A549 (cell line): ENCODE results near the gene NR1D1. TPM values are rescaled to one million over a fixed set of nuclear protein-coding genes. Genes with fewer than 3 reads are reported as not detected.

ENCODE experiments used
- ATAC-seq, 2 experiments: fragments of 200-7000 bp in 1 of 2; fragments of >200 bp in 1 of 2; cut with Nextera tagmentation in 1 of 2; cut with Tn5 transposase in 1 of 2; 3 replicates each; pipeline versions ENCODE4 v1.8.0 to v1.9.1; 2018 to 2020; ENCODE audit warnings: mild to moderate bottlenecking in 1 of 2, moderate library complexity in 1 of 2
- CTCF ChIA-PET: fragments of 300-600 bp; sonication (Branson Sonifier 250); formaldehyde crosslinking; extraction: SDS; loops from one replicate; lab custom pipeline; 2021; ENCODE audit warnings: antibody characterized with exemption, inconsistent platforms; lab: Yijun Ruan, JAX
- POLR2A ChIA-PET: fragments of 350-600 bp; formaldehyde crosslinking; extraction: SDS; loops from one replicate; lab custom pipeline; 2021; ENCODE audit warnings: antibody characterized with exemption, inconsistent platforms; lab: Yijun Ruan, JAX
- DNase-seq, 2 experiments: peaks; one replicate each; pipeline versions ENCODE4 v3.0.0 to v3.0.0-alpha.2; 2011 to 2016; ENCODE audit warnings: low read depth in 1 of 2, low spot score in 1 of 2
- FAIRE-seq: peaks from 2 replicates; lab custom pipeline; 2011; peaks lifted over from hg19 to GRCh38; lab: Jason Lieb, UNC
- H3K27ac ChIP-seq, 2 experiments: fragments of >200 bp; sonication (Bioruptor Twin); formaldehyde crosslinking; 3 replicates each; pipeline ENCODE4 v1.5.1; 2016 to 2017
- H3K4me1 ChIP-seq: fragments of >200 bp; sonication (Bioruptor Twin); formaldehyde crosslinking; 3 replicates; pipeline ENCODE4 v1.6.1; 2016
- H3K4me2 ChIP-seq: fragments of >200 bp; sonication (Bioruptor Twin); formaldehyde crosslinking; 3 replicates; pipeline ENCODE4 v1.6.1; 2016
- H3K4me3 ChIP-seq: fragments of >200 bp; sonication (Bioruptor Twin); formaldehyde crosslinking; 3 replicates; pipeline ENCODE4 v1.5.1; 2016
- H3K9me3 ChIP-seq: fragments of >200 bp; sonication (Bioruptor Twin); formaldehyde crosslinking; 3 replicates; pipeline ENCODE4 v1.6.1; 2016
- CHD2 ChIP-seq: fragments of 150-350 bp; IDR thresholded peaks from 2 replicates; pipeline ENCODE4 v1.6.1; 2014; ENCODE audit warnings: low read length; ENCODE audit not compliant: partially characterized antibody
- CHD4 ChIP-seq: fragments of 200-600 bp; sonication (generic); IDR thresholded peaks from 2 replicates; pipeline ENCODE4 v1.6.1; 2016; ENCODE audit warnings: antibody characterized with exemption, mild to moderate bottlenecking, borderline replicate concordance
- CTCF ChIP-seq: fragments of >200 bp; sonication (Bioruptor Twin); formaldehyde crosslinking; IDR thresholded peaks from 3 replicates; pipeline ENCODE4 v1.5.1; 2016
- E2F6 ChIP-seq: IDR thresholded peaks from 2 replicates; pipeline ENCODE4 v1.6.1; 2012; ENCODE audit warnings: low read depth, borderline replicate concordance
- ESRRA ChIP-seq: fragments of 150-350 bp; IDR thresholded peaks from 2 replicates; pipeline ENCODE4 v1.6.1; 2014; ENCODE audit warnings: mild to moderate bottlenecking, low read length, borderline replicate concordance
- FOXS1 ChIP-seq: fragments of 250-450 bp; sonication (Bioruptor Pico); IDR thresholded peaks from 2 replicates; pipeline ENCODE4 v1.5.0; 2020; ENCODE audit warnings: mild to moderate bottlenecking, moderate library complexity
- HDAC2 ChIP-seq: fragments of 200-600 bp; sonication (generic); IDR thresholded peaks from 2 replicates; pipeline ENCODE4 v1.6.1; 2016
- HES2 ChIP-seq: fragments of >200 bp; sonication (Bioruptor Twin); formaldehyde crosslinking; IDR thresholded peaks from 2 replicates; pipeline ENCODE4 v1.6.1; 2016
- HMGXB4 ChIP-seq: fragments of 250-450 bp; sonication (Bioruptor Pico); IDR thresholded peaks from 2 replicates; pipeline ENCODE4 v1.5.0; 2021; ENCODE audit warnings: mild to moderate bottlenecking, moderate library complexity, borderline replicate concordance
- JUN ChIP-seq, 2 experiments: fragments of >200 bp; sonication (Bioruptor Twin); formaldehyde crosslinking; IDR thresholded peaks; 2 replicates in 1 of 2; 3 replicates in 1 of 2; pipeline ENCODE4 v1.6.1; 2016 to 2017
- MAFK ChIP-seq: fragments of 450-650 bp; IDR thresholded peaks from 2 replicates; pipeline ENCODE4 v1.6.1; 2014; ENCODE audit not compliant: partially characterized antibody
- NFE2L2 ChIP-seq: fragments of 150-350 bp; conservative IDR thresholded peaks from 2 replicates; pipeline ENCODE4 v1.6.1; 2014; ENCODE audit warnings: low read length
- PHF8 ChIP-seq: fragments of 200-600 bp; sonication (generic); IDR thresholded peaks from 2 replicates; pipeline ENCODE4 v1.6.1; 2016; ENCODE audit warnings: low read depth, mild to moderate bottlenecking, antibody characterized with exemption, moderate library complexity, borderline replicate concordance
- POLR2A ChIP-seq: IDR thresholded peaks from 2 replicates; pipeline ENCODE4 v1.6.1; 2012; ENCODE audit warnings: mild to moderate bottlenecking, low read length
- POLR2AphosphoS2 ChIP-seq: conservative IDR thresholded peaks from 2 replicates; pipeline ENCODE4 v1.6.1; 2012; ENCODE audit warnings: low read length, improper control_type of control experiment, inconsistent platforms
- RFX5 ChIP-seq: fragments of 450-650 bp; IDR thresholded peaks from 2 replicates; pipeline ENCODE4 v1.7.1; 2014; ENCODE audit warnings: antibody characterized with exemption, mild to moderate bottlenecking, moderate library complexity
- WGBS: methylation state at CpG from one replicate; pipeline ENCODE4 v1.1.6; 2017; ENCODE audit errors: missing lambda C conversion rate; 5-methylcytosine and 5-hydroxymethylcytosine counted together
- polyA plus RNA-seq, 4 experiments: library from polyadenylated mRNA; depleted of rRNA in 3 of 4; stranded (reverse); fragments of >200 nt; fragmentation: RNase III in 1 of 4; extraction: RNeasy Plus Mini Kit Qiagen cat#74134 plus additional on column Dnase treatment in 1 of 4; gene quantifications; 2 replicates in 3 of 4; 3 replicates in 1 of 4; pipeline ENCODE4 v1.2.3, GENCODE V29; 2011 to 2017
- TF ChIP-seq, protein P1 (sequence below): fragments of >200 bp; sonication (Bioruptor Twin); formaldehyde crosslinking; IDR thresholded peaks from 3 replicates; pipeline ENCODE4 v1.6.1; 2016
- TF ChIP-seq, protein P2 (sequence below): IDR thresholded peaks from 2 replicates; pipeline ENCODE4 v1.6.1; 2012

Gene NR1D1
- polyA plus RNA-seq, 2 of the 4 experiments (the other 2 are of a cell fraction): 1.2 to 4.4 TPM

GRCh38 chr17:40135817-40136216 is 35.4 kb upstream of the NR1D1 start:
- no peak for FAIRE-seq
- H3K27ac ChIP-seq: no peak overlapping the region
- no peak for DNase-seq
- no peak for ATAC-seq
- ChIA-PET CTCF (interaction anchor here (1.0 to 4.0 kb wide), 3 partner anchors 12 to 29 kb away, joined by 3 to 25 read pairs (median 4); partner anchors contain the start of gene MSL1), POLR2A (no interaction called here)
- H3K4me3 ChIP-seq: no peak overlapping the region
- H3K4me2 ChIP-seq: no peak overlapping the region
- TF ChIP-seq CHD2 (no peak), CTCF (peak; percentile 25; the same call in 2 of the 3 replicates)
- peaks cover 10% of the 10 kb centered on the region; the same call in 2 of the 3 replicates for H3K4me1 ChIP-seq
- WGBS: 95% methylated on average over 3 of the region's 3 CpGs
- no peaks in the 10 kb centered on the region for H3K9me3 ChIP-seq

DNA sequence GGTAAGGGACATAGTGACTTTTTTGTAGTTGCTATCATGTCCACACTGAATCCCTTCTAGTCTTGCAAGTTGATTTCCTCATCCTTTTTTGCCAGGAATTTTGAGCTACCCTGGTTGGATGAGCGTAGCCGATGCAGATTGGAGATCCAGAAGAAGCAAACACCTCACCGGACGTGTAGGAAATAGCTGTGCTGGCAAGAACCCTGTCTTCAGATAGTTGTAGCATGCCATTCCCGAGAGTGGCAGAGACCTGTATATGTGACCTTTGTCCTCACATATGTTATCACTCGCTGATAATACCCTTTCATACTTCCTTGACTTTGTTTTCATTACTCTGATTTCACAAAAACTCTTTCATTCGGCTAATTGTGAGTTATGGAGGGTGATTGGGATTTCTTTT is 33.8 kb upstream of the NR1D1 start:
- H3K4me3 ChIP-seq: no peak overlapping the region
- no peaks in the 10 kb centered on the region for H3K9me3 ChIP-seq
- H3K27ac ChIP-seq: no peak overlapping the region
- DNase-seq: no peak
- CTCF ChIA-PET: interaction anchor here (0.8 to 4.2 kb wide), 9 partner anchors 9 to 107 kb away, joined by 3 to 32 read pairs (median 5); partner anchors contain the start of gene MSL1
- POLR2A ChIA-PET: interaction anchor here (1.3 to 3.2 kb wide), 2 partner anchors 10 to 21 kb away, joined by 3 to 14 read pairs; no protein-coding TSS in a partner anchor
- no peak for TF ChIP-seq CHD4
- TF ChIP-seq POLR2AphosphoS2: 0 out of 2 replicates have a peak, but pooled peaks have one; percentile 57
- TF ChIP-seq, all 56 proteins: peak for 1
- FAIRE-seq (peak; percentile 49), ATAC-seq (no peak)
- Histone ChIP-seq H3K4me2 (no peak overlapping the region), H3K4me1 (peaks cover 7% of the 10 kb centered on the region; the same call in 2 of the 3 replicates)
- 83% methylated on average over 7 of the region's 7 CpGs for WGBS

GRCh38 chr17:40130352-40131042 is 30.1 kb upstream of the NR1D1 start:
- DNase-seq (no peak), FAIRE-seq (no peak), ATAC-seq (peak; percentile 37 to 52; a peak in 3 of 6 replicates)
- 81% methylated on average over 7 of the region's 7 CpGs for WGBS
- Histone ChIP-seq H3K9me3 (no peaks in the 10 kb centered on the region), H3K4me1 (peaks cover 3% of the 10 kb centered on the region; the same call in 1 of the 3 replicates), H3K4me2 (no peak overlapping the region), H3K27ac (no peak overlapping the region), H3K4me3 (no peak overlapping the region)
- CTCF ChIA-PET: interaction anchor here (1.2 to 9.6 kb wide), 6 partner anchors 9 to 117 kb away, joined by 3 to 123 read pairs (median 4); no protein-coding TSS in a partner anchor
- TF ChIP-seq FOXS1 (no peak), POLR2AphosphoS2 (0 out of 2 replicates have a peak, but pooled peaks have one; percentile 4)
- TF ChIP-seq, all 56 proteins: peak for 1
- POLR2A ChIA-PET: no interaction called here

DNA sequence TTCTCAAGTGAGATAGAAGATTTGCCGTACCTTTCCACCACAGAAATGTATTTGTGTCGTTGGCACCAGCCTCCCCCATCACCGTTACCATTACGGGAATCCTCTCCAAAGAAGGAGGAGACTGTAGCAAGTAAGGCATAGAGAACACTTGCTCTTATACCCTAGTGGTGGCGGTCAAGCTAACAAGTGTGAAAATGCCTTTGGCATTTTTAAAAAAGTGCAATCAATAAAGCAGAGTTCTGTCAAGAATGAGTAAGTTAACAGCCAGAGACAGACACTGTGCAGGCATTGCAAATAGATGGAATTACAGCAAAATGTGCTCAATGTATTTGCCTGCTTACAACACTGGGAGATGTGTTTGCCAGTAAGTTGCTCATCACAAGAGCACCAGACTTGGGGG is 29.1 kb upstream of the NR1D1 start:
- Histone ChIP-seq H3K4me2 (no peak overlapping the region), H3K27ac (no peak overlapping the region), H3K4me3 (no peak overlapping the region), H3K4me1 (peaks cover 13% of the 10 kb centered on the region), H3K9me3 (no peaks in the 10 kb centered on the region)
- WGBS: 93% methylated on average over 5 of the region's 5 CpGs
- DNase-seq (no peak), ATAC-seq (no peak; a peak in 2 of 6 replicates), FAIRE-seq (no peak)
- ChIA-PET POLR2A (interaction anchor here (0.8 kb wide), 1 partner anchor 10 kb away, joined by 4 read pairs; the partner anchor contains the start of gene CASC3), CTCF (interaction anchor here (1.1 to 9.6 kb wide), 7 partner anchors 8 to 116 kb away, joined by 3 to 123 read pairs (median 4); no protein-coding TSS in a partner anchor)
- TF ChIP-seq MAFK (no peak), POLR2AphosphoS2 (no peak), POLR2A (no peak), PHF8 (no peak), ESRRA (no peak), HMGXB4 (no peak), NFE2L2 (no peak), CTCF (no peak), FOXS1 (no peak), RFX5 (no peak), E2F6 (no peak), JUN (IDR thresholded peaks at IDR 0.05) (no peak), HDAC2 (no peak), HES2 (no peak)
- TF ChIP-seq, protein P1, sequence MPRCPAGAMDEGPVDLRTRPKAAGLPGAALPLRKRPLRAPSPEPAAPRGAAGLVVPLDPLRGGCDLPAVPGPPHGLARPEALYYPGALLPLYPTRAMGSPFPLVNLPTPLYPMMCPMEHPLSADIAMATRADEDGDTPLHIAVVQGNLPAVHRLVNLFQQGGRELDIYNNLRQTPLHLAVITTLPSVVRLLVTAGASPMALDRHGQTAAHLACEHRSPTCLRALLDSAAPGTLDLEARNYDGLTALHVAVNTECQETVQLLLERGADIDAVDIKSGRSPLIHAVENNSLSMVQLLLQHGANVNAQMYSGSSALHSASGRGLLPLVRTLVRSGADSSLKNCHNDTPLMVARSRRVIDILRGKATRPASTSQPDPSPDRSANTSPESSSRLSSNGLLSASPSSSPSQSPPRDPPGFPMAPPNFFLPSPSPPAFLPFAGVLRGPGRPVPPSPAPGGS: no peak
- TF ChIP-seq, protein P2, sequence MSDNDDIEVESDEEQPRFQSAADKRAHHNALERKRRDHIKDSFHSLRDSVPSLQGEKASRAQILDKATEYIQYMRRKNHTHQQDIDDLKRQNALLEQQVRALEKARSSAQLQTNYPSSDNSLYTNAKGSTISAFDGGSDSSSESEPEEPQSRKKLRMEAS: no peak
